Measurements from ENCODE around the gene NAA60. TPM values are rescaled to one million over a fixed set of nuclear protein-coding genes. Genes with fewer than 3 reads are reported as not detected.

The NAA60 gene
- total and polyA plus RNA-seq, 9 of the 15 experiments (the other 6 are each of a cell fraction or from before 2014, with no cell fraction given) = 2.1 to 49.4 (median 10.3) TPM

DNA sequence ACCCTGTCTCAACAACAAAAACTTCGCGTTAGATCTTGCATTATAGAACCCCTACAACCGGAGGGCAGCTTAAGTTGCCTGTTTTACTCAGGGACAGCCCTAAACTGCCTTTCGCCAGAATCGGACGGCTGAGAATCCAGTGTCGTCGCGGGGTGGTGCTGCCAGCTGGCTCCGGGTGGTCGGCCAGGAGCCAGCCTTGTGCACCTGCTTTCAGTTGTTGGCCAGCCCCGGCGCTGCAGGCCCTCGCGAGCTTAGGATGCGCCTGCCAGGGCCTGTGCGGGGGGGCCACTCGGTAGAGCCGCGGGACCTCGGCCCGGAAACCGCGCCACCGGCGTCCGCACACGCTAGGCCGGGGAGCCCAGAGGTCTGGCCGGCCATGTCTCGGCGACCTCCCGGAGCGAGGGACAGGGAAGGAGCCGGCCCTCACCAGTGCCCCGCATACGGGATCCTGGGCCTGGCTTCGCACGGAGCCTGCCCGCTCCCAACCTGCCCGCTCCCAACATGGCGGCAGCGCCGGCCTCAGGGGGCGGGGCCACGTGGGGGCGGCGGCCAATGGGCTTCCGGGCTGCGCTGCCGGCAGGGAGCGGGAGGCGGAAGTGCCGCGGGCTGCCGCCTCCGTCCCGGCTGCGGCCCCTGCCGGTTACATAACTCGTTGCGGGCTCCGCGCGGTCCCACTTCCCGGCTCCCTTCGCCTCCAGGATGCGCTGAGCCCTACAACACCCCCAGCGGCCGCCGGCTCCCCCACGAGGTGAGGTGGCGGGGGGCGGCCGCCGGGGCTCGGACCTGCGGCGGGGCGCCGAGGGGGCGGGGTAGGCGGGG, 14.2 kb downstream of the NAA60 start (continued):
- TF ChIP-seq, protein P1, sequence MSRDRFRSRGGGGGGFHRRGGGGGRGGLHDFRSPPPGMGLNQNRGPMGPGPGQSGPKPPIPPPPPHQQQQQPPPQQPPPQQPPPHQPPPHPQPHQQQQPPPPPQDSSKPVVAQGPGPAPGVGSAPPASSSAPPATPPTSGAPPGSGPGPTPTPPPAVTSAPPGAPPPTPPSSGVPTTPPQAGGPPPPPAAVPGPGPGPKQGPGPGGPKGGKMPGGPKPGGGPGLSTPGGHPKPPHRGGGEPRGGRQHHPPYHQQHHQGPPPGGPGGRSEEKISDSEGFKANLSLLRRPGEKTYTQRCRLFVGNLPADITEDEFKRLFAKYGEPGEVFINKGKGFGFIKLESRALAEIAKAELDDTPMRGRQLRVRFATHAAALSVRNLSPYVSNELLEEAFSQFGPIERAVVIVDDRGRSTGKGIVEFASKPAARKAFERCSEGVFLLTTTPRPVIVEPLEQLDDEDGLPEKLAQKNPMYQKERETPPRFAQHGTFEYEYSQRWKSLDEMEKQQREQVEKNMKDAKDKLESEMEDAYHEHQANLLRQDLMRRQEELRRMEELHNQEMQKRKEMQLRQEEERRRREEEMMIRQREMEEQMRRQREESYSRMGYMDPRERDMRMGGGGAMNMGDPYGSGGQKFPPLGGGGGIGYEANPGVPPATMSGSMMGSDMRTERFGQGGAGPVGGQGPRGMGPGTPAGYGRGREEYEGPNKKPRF (IDR thresholded peaks at IDR 0.05; ENCODE audit: low read depth, low read length) = no peak
- TF ChIP-seq ZNF41 (CRISPR knock-in tag; conservative IDR thresholded peaks at IDR 0.05) (0 out of 2 replicates have a peak, but pooled peaks have one; percentile 8), NCOA6 (IDR thresholded peaks at IDR 0.05) (no peak), TEAD2 (tag; IDR thresholded peaks at IDR 0.05) (no peak), CC2D1A (IDR thresholded peaks at IDR 0.05) (no peak), GATA2 (CRISPR knock-in tag; IDR thresholded peaks at IDR 0.05) (no peak), FOXJ3 (CRISPR knock-in tag; IDR thresholded peaks at IDR 0.05) (no peak), RBM39 (optimal IDR thresholded peaks at IDR 0.05; ENCODE audit: low read depth, low read length) (no peak), IFI16 (CRISPR knock-in tag; IDR thresholded peaks at IDR 0.05) (no peak), E2F1 (CRISPR knock-in tag; IDR thresholded peaks at IDR 0.05) (peak; percentile 45; the same call in 1 of the 2 replicates), U2AF2 (optimal IDR thresholded peaks at IDR 0.05; ENCODE audit: low read depth, low read length) (no peak), GTF2B (IDR thresholded peaks at IDR 0.05; ENCODE audit: extremely low read depth, insufficient read length) (no peak), EP300 (IDR thresholded peaks at IDR 0.05; ENCODE audit: low read length) (no peak), ZNF146 (CRISPR knock-in tag; IDR thresholded peaks at IDR 0.05; ENCODE audit: unreplicated experiment) (no peak)
- TF ChIP-seq, protein P2, sequence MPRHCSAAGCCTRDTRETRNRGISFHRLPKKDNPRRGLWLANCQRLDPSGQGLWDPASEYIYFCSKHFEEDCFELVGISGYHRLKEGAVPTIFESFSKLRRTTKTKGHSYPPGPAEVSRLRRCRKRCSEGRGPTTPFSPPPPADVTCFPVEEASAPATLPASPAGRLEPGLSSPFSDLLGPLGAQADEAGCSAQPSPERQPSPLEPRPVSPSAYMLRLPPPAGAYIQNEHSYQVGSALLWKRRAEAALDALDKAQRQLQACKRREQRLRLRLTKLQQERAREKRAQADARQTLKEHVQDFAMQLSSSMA (CRISPR knock-in tag; IDR thresholded peaks at IDR 0.05) = no peak
- TF ChIP-seq, protein P3, sequence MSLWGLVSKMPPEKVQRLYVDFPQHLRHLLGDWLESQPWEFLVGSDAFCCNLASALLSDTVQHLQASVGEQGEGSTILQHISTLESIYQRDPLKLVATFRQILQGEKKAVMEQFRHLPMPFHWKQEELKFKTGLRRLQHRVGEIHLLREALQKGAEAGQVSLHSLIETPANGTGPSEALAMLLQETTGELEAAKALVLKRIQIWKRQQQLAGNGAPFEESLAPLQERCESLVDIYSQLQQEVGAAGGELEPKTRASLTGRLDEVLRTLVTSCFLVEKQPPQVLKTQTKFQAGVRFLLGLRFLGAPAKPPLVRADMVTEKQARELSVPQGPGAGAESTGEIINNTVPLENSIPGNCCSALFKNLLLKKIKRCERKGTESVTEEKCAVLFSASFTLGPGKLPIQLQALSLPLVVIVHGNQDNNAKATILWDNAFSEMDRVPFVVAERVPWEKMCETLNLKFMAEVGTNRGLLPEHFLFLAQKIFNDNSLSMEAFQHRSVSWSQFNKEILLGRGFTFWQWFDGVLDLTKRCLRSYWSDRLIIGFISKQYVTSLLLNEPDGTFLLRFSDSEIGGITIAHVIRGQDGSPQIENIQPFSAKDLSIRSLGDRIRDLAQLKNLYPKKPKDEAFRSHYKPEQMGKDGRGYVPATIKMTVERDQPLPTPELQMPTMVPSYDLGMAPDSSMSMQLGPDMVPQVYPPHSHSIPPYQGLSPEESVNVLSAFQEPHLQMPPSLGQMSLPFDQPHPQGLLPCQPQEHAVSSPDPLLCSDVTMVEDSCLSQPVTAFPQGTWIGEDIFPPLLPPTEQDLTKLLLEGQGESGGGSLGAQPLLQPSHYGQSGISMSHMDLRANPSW (CRISPR knock-in tag; IDR thresholded peaks at IDR 0.05) = no peak
